ENCODE data around the gene RHCG.

The RHCG gene

DNA sequence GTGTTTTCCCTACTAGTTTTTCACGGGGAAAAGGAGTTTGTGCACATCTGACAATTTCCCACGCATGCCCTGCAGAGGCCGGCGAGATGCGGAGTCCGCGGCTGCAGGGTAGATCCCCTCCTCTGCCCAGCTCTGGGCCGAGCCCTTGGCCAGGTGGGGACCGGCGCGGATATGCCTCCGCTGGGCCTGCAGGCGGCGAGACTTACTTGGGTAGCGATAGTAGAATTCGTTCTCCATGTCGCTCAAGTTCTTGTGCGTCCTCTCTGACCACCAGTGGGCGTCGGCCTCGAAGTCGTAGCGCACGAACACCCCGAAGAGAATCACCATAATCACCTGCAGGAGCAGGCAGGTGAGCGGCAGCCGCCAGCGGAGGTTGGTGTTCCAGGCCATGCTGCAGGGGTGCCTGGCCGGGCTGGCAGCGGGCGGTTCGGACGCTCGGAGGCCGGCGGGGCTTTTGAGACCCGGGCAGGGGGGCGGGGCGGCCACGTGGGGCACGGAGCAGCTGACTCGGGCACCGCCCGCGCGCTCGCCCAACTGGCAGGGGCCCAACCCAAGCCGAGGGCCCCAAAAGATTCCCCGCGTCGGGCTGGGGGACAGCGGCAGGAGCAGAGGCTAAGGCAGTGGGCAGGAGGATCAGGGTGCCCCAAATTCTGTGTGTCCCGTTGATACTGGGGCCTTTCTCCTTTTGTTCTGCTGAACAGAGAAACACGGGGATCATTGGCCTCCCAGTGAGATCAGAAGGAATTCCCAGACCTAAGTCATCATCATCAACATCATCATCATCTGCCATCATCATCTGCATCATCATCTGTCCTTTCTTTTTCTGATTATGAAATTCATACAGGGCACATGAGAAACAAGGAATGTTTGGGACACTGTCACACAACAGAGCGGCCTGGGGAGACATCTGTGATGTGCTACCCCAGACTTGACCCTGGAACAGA is at the start of gene RHCG:
TSS of gene RHCG (minus strand) at position 429 of the 944 bp plus-strand sequence. CDS start at position 390, 39 bp downstream.
- Mint-ChIP-seq H3K36me3 (no peaks in the 10 kb centered on the region), H3K4me3 (no peak within 1 kb of the TSS), H3K9me3 (no peaks in the 10 kb centered on the region), H3K4me1 (peaks cover 9% of the 10 kb centered on the region), H3K27me3 (peaks cover 38% of the 10 kb centered on the region), H3K27ac (no peak within 1 kb of the TSS)

DNA sequence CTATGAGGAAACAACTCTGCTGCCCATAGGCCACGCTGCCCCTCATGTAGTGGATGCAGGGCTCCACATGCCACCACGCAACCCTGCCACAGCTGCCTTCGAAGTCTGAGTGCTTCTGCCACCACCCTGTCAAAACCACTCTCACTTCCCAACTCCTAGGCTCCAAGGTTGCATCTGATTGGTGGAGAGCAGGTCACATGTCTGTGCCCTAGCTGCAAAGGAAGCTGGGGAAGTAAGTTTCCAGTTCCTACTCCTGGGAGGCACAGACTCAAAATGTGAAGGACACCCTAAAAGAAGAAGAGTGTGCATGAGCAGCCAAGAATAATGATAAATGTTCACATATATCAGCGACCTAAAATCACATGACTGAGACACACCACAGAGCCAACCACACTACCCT is 47.0 kb upstream of the RHCG start:
- peaks cover 8% of the 10 kb centered on the region for H3K27me3 Mint-ChIP-seq
- H3K9me3 Mint-ChIP-seq = no peaks in the 10 kb centered on the region
- no peak overlapping the region for H3K4me3 Mint-ChIP-seq
- H3K4me1 Mint-ChIP-seq = no peaks in the 10 kb centered on the region
- H3K36me3 Mint-ChIP-seq = no peaks in the 10 kb centered on the region
- no peak overlapping the region for H3K27ac Mint-ChIP-seq

DNA sequence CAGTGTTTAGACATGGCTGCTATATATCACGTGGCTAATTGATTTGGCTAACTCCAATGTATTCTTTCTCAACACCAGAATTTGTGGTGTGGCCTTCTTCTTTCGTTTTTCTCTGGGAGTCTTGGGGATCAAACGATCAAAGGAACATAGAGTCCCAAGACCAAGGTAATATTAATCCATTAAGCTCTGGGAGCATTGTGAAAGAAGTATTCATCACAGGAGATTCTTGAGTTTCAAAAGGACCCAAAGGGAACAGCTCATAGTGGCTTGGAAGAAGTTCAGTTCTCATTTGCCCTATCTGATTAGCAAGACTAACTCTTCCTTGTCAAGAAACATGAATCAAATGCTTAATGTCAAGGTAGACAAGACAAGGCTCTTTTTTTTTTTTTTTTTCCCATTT is 46.0 kb upstream of the RHCG start:
- H3K27me3 Mint-ChIP-seq = peaks cover 8% of the 10 kb centered on the region
- H3K4me3 Mint-ChIP-seq = no peak overlapping the region

DNA sequence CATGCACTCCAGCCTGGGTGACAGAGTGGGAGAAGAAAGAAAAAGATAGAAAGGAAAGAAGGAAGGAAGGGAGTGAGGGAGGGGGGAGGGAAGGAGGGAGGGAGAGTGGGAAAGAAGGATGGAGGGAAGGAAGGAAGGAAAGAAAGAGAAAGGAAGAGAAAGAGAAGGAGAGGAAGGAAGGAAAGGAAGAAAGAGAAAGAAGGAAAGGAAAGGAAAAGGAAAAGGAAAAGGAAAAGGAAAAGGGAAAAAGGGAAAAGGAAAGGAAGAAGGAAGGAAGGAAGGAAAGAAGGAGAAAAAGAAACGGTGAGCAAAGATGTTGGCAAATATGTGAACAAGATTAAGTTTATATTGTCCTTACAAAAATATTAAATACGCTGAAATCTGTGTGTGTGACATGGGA is 42.6 kb upstream of the RHCG start:
- Mint-ChIP-seq H3K36me3 (no peaks in the 10 kb centered on the region), H3K27ac (no peak overlapping the region), H3K27me3 (peaks cover 8% of the 10 kb centered on the region), H3K4me1 (no peaks in the 10 kb centered on the region), H3K4me3 (no peak overlapping the region), H3K9me3 (no peaks in the 10 kb centered on the region)

More for the DNA sequence above, 46.0 kb upstream of the RHCG start:
- Mint-ChIP-seq H3K36me3 (no peaks in the 10 kb centered on the region), H3K4me1 (no peaks in the 10 kb centered on the region), H3K27ac (no peak overlapping the region), H3K9me3 (no peaks in the 10 kb centered on the region)

- Mint-ChIP-seq H3K4me1 (no peaks in the 10 kb centered on the region), H3K27ac (no peak overlapping the region), H3K4me3 (no peak overlapping the region), H3K36me3 (no peaks in the 10 kb centered on the region), H3K9me3 (no peaks in the 10 kb centered on the region), H3K27me3 (peaks cover 4% of the 10 kb centered on the region)
Observed at GRCh38 chr15:89533861-89534544, 37.6 kb upstream of the RHCG start.

DNA sequence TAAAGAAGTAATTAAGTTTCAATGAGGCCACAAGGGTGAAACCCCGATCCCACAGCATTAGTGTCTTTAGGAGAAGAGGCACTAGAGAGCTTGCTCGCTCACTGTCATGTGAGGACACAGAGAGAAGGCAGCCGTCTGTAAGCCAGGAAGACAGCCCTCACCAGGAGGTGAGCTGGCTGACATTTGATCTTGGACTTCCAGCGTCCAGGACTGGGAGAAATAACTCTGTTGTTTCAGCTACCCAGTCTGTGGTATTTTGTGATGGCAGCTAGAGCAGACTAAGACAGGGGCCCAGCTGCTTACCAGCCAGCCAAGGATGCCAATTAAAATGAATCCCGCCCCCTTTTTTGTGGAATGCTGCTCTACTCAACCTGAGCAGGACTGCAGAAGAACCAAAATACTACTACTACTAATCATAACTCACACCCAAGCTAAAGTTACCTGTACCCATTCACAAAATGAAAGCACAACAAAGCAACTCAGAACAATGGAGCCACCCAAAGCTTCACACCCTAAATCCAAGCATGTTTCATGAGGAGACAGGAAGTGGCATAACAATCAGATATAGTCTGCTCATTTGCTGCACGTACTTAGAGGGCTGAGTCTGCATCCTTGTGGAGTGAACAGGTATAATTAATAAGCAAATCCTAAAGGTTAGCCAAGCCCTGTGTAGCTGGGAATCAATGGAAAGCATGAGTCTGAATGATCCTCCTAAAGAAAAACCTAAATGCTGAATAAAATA is 35.6 kb upstream of the RHCG start:
- H3K27me3 Mint-ChIP-seq = peaks cover 4% of the 10 kb centered on the region
- no peaks in the 10 kb centered on the region for H3K4me1 Mint-ChIP-seq
- no peak overlapping the region for H3K27ac Mint-ChIP-seq
- H3K9me3 Mint-ChIP-seq = no peaks in the 10 kb centered on the region
- H3K4me3 Mint-ChIP-seq = no peak overlapping the region
- no peaks in the 10 kb centered on the region for H3K36me3 Mint-ChIP-seq

- no peak overlapping the region for H3K4me3 Mint-ChIP-seq
- H3K27me3 Mint-ChIP-seq = peaks cover 4% of the 10 kb centered on the region
- no peaks in the 10 kb centered on the region for H3K36me3 Mint-ChIP-seq
- H3K27ac Mint-ChIP-seq = no peak overlapping the region
- H3K9me3 Mint-ChIP-seq = no peaks in the 10 kb centered on the region
- no peaks in the 10 kb centered on the region for H3K4me1 Mint-ChIP-seq
Observed at GRCh38 chr15:89530976-89531375, 34.6 kb upstream of the RHCG start.

- Mint-ChIP-seq H3K4me3 (no peak overlapping the region), H3K27me3 (no peaks in the 10 kb centered on the region), H3K9me3 (no peaks in the 10 kb centered on the region), H3K4me1 (no peaks in the 10 kb centered on the region), H3K36me3 (no peaks in the 10 kb centered on the region), H3K27ac (no peak overlapping the region)
Observed at GRCh38 chr15:89528757-89529352, 32.5 kb upstream of the RHCG start.

DNA sequence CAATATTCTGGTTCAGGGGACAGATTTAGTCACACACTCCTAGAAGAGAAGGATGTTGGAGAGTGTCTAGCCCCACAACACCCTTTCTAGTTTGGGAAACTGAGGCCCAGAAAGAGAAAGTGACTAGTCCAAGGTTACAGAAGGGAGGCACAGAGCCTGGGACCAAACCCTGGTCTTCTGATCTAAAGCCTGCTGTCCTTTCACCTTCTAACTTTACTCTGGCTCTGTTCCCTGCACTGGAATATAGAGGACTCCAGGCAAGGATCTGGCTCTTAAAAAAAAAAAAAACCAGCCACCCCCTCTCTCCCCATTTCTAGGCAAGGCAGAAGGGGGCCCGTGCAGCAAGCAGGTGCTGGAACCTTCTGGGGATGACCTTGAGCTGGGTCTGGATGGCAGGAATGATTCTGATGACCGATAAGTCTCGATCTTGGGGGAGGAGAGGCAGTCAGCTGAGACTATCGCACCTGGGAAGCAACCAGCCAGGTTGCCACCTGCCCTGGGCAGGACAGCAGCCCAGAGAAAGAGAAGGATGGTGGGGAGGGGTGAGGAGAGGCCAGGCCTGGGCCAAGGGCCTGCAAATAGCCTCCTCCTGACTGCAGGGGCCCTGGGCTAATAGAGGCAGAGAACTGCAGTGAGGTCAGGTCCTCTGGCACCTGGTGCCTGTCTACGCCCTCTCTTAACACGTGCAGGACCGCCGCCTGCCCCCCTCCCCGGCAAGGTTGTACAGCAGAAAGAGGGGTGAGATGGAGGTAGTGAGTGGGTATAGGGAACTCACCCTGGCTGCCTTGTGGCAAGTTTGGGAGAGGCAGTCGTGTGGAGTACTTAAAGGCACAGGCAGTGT is 30.4 kb upstream of the RHCG start:
- H3K36me3 Mint-ChIP-seq = no peaks in the 10 kb centered on the region
- no peaks in the 10 kb centered on the region for H3K9me3 Mint-ChIP-seq
- no peak overlapping the region for H3K27ac Mint-ChIP-seq
- H3K27me3 Mint-ChIP-seq = no peaks in the 10 kb centered on the region
- no peaks in the 10 kb centered on the region for H3K4me1 Mint-ChIP-seq
- H3K4me3 Mint-ChIP-seq = no peak overlapping the region

GRCh38 chr15:89526181-89526580 is 29.8 kb upstream of the RHCG start:
- Mint-ChIP-seq H3K27ac (no peak overlapping the region), H3K27me3 (no peaks in the 10 kb centered on the region), H3K36me3 (no peaks in the 10 kb centered on the region), H3K4me3 (no peak overlapping the region), H3K9me3 (no peaks in the 10 kb centered on the region), H3K4me1 (no peaks in the 10 kb centered on the region)

GRCh38 chr15:89524184-89524583 is 27.8 kb upstream of the RHCG start:
- Mint-ChIP-seq H3K4me1 (no peaks in the 10 kb centered on the region), H3K4me3 (no peak overlapping the region), H3K27me3 (no peaks in the 10 kb centered on the region), H3K9me3 (no peaks in the 10 kb centered on the region), H3K27ac (no peak overlapping the region), H3K36me3 (no peaks in the 10 kb centered on the region)

DNA sequence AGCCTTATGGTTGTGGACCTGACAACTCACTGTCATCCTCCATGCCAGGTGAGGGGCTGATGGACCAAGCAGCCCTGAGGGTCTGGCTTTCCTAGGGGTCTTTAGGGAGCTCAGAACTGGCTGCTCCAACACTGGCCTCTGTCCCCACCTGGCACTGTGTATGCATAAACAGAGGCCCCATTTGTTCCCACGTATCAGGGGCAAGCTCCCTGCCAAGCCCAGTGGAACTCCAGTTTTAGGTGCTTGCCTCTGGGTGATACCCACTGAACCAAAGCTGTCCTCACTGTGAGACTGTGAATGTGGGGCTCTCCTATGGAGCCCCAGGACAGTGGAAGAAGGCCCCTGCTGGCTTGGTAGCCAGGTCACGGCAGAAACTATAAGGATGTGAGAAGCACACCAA is 26.7 kb upstream of the RHCG start:
- no peak overlapping the region for H3K27ac Mint-ChIP-seq
- no peak overlapping the region for H3K4me3 Mint-ChIP-seq
- H3K9me3 Mint-ChIP-seq = no peaks in the 10 kb centered on the region
- H3K36me3 Mint-ChIP-seq = no peaks in the 10 kb centered on the region
- H3K4me1 Mint-ChIP-seq = no peaks in the 10 kb centered on the region
- H3K27me3 Mint-ChIP-seq = no peaks in the 10 kb centered on the region

DNA sequence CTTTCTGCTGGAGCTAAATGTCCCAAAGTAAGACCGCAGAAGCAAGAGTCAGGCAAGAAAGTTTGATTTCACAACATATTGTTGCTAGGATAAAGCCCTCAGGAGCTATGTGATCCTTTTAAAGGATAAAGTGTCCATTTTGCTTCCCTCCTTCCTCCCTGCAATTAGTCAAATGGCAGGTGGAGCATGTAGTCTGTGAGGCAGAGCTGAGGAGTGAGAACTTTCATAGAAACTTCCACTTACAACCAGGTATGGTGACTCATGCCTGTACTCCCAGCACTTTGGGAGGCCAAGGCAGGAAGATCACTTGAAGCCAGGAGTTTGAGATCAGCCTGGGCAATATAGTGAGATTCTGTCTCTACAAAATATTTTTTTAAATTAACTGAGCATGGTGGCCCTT is 25.2 kb upstream of the RHCG start:
- H3K36me3 Mint-ChIP-seq = no peaks in the 10 kb centered on the region
- H3K27me3 Mint-ChIP-seq = peaks cover 2% of the 10 kb centered on the region
- H3K4me3 Mint-ChIP-seq = no peak overlapping the region
- no peak overlapping the region for H3K27ac Mint-ChIP-seq
- H3K4me1 Mint-ChIP-seq = no peaks in the 10 kb centered on the region
- no peaks in the 10 kb centered on the region for H3K9me3 Mint-ChIP-seq

- Mint-ChIP-seq H3K4me1 (no peaks in the 10 kb centered on the region), H3K27me3 (peaks cover 15% of the 10 kb centered on the region), H3K36me3 (no peaks in the 10 kb centered on the region), H3K4me3 (no peak overlapping the region), H3K9me3 (no peaks in the 10 kb centered on the region), H3K27ac (no peak overlapping the region)
Observed at GRCh38 chr15:89515477-89515876, 19.1 kb upstream of the RHCG start.
